ENCODE data around the gene FLT1.

The FLT1 gene

DNA sequence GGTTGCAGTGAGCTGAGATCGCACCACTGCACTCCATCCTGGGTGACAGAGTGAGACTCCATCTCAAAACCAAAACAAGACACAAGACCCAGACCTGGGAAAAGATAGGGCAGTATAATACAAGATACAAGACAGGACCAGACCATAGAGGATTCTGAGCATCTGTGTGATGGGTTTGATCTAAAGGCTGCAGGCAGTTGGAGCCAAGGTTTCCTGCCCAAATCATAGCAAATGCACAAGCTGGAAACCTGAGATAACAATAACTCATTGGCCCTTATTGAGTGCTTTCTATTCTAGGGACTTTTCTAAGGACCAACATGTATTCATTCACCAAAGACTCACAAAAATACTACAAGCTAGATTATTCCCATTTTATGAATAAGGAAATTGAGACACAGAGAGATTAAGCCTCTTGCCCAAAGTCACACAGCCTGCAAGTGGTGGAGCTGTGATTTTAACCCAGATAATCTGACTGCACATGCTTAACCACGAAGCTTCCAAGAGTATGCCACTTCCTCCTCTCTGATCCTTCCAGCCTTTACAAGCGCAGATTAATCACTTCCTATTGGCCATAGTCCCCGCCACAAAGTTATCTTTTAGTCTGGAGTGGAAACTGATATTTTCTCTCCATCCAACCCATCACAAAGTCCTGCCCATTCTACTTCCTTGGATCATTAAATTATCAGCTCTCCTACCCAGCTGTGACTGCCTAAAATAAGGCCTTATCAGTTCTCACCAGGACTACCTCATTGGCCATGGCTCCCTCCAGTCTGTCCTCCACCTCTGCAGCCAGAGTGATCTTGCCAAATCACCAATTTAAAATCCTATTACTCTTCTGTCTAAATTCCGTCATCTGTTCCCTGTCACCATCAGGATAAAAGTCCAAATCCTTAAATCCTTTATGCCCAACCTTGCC is 147.2 kb downstream of the FLT1 start:
- DNase-seq (ENCODE audit: low read depth, low spot score): no peak

DNA sequence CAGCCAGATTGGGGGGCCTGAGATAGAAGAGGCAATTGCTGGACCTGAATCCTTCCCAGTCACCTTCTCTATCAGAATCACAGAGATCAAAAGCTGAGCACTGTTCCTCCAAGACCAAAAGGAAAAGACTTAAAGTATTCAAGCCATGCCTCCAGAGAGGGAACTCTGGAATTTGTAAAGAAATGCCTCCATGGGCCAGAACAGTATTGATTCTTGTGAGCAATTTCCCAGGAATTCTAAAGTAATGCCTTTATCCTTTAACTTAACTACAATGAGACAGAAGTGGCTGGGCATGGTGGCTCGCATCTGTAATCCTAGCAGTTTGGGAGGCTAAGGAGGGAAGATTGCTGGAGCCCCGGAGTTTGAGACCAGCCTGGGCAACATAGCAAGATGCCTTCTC is 148.8 kb downstream of the FLT1 start:
- DNase-seq (ENCODE audit: low read depth, low spot score): no peak

DNA sequence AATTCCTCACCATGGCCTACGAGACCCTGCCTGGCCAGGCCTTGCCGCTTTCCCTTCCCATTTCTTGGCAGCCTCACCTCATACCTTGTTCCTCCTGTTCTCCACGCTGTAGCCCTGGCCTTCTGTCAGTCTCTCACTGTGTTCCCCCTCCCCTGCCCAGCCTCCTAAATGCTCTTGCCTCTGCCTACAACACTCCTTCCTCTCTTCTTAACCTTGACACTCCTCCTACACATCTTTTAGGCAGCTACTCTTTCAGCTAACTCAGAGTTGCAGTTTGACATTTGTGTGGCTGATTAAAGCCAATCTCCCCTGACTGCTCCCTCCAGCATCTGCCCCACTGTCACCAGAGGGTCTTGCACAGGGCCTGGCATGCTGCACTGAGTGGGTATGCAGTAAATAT is 150.8 kb downstream of the FLT1 start:
- DNase-seq (ENCODE audit: low read depth, low spot score): no peak

DNA sequence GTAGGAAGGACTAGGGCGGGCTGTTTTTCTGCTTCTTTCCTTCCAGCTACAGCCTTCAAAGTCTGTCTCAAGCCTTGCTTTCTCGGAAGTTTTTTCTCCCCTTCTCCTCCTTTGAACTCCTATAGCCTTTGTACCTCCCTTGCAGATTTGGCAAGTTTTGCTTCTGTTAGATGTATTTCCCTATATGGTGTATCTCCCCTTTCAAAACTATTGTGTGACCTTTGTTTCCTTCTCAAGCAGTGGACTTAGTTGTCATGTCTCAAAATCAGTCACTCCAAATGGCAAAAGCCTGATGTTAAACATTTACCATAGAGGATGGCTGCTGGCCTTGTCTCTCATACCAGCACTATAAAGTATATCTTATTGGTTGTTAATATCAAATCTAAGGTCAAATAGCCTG is 152.7 kb downstream of the FLT1 start:
- no peak for DNase-seq (ENCODE audit: low read depth, low spot score)

DNA sequence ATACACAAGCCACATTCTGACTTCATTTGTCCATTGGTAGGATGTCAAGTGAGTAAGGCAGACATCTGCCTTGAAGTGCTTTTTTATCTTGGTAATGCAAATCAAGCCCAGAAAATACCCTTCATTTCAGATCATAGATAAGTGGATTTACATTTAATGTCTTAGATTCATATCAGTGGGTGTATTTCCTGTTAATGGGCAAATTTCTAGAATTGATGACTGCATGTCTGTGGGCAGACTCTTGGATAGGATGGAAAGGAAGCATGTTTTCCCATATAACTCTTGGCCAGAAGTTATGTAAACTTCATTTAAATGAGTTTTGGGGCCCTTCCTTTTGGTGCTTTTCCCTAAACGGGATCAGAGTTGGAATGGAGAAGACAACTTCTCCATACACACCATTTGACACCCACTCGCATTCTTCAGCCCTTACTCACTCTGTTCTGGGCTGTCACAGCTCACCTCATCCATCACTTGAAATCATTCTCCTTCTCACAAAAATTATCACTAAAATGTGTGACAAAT is 154.6 kb downstream of the FLT1 start:
- DNase-seq (ENCODE audit: low read depth, low spot score): no peak

DNA sequence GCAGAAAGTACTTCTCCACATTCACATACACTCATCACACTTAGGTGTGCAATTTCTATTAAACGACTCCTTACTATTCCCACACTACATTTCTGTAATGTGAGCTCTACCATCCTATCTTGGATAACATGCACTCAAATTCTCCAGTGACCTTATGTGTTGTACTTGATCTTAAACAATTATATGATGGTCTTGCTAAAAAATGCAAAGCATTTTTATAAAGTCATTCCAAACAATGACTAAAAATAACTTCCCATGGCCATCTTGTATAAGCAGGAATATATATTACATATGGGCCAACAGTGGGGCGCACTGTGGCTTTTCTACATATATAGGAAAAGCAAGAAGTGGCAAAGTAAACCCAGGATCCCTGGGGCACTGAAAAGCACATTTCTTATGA is 155.5 kb downstream of the FLT1 start:
- DNase-seq (ENCODE audit: low read depth, low spot score): no peak

DNA sequence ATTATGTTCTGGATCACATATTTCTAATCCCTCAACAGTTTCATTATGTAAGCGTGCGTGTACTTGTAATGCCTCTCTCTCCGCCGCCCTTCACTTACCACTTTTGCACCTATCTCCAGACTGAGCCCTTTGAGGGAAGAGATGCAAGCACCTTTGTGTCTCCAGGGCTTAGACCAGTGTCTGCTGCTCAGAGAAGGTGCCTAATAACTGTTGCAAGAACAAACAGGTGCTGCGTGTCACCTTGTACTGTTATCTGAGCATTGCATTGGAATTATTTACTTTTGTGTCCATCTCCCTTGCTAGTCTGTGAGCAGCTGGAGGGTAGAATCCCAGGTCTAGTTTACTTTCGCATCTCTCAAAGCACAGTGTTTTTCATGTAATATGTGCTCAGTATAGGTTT is 156.2 kb downstream of the FLT1 start:
- no peak for DNase-seq (ENCODE audit: low read depth, low spot score)

DNA sequence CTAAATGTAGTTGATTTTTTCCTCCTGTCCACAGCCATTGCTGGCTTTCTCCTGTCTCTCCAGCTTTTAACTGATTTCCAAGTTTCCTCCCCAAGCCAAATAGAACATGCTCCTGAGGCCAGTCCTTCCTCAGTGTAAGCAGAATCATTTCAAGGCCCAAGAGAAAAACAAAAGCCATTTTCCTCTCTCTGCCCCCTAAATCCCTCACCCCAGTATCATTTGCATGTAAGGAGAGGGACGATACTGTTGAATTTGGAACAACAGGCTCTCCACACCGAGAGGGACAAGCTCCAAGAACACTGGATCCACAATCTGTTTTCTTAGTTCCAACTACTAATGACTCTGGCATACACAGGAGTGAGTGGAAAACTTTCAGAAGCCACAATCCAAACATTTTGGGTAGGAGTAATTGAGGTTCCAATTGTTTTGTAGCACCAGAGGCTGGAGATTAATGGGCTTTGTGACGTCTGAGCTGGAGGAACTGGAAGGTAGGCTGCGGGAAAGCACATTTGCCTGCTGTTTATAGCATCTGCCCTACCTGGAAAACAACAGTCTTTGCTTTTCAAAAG is 156.8 kb downstream of the FLT1 start:
- no peak for DNase-seq (ENCODE audit: low read depth, low spot score)

DNA sequence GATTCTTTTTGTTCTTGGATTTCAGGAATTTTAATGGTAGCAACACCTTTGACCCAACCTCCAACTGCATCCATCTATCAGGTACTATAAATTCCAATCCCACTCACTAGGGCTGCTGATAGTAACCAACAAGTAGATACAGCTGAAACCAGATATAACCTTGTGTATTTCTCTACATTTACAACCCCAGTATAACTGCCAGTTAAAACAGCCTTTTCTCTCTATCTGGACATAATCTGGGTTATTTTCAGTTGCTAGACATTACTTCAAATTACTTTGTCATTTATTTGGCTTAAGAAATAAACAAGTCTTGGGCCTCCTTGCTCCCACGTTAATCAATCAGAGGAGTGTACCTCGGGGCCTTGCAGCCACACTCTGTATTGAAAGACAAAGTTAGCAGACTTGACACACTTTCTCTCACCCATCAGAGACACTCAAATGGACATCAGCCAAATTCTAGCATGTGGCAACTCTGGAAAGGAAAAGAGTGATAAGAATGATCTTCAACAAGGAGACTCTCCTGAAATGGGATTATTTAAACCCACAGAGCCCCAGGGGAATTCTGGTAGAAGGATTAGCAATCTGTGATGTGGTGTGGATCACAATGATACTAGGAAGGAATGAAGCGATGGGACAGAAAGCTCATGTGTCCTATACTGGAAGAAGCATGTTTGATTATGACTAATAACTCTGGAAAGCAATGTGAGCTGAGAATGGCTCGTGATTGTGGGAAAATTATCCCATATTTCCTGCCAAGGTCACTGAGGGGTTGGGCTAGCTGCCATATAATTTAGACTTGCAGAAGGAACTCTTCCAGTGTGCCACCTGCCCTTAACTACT is 157.5 kb downstream of the FLT1 start:
- DNase-seq (ENCODE audit: low read depth, low spot score): no peak

DNA sequence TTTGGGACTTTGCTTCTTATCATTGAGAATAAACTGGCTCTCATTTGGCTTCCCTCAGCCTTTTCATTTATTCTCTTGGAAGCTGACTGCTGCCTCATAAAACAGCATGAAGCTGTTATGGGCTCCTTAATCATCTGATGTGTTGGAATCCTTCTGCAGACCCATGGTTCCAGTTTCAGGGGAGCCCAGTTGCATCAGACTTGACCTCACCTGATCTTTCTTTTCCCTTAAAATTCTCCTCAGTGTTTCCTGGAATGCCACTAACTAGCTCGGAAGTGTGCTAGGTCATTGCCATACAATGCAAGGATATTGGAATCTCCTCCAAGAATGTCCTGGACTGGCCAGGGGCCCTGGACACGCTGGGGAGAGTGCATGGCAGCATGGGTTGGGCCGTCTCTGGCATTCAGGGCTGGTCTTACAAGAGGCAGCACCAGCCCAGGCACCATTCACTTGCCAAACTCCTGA is 158.7 kb downstream of the FLT1 start:
- no peak for DNase-seq (ENCODE audit: low read depth, low spot score)

DNA sequence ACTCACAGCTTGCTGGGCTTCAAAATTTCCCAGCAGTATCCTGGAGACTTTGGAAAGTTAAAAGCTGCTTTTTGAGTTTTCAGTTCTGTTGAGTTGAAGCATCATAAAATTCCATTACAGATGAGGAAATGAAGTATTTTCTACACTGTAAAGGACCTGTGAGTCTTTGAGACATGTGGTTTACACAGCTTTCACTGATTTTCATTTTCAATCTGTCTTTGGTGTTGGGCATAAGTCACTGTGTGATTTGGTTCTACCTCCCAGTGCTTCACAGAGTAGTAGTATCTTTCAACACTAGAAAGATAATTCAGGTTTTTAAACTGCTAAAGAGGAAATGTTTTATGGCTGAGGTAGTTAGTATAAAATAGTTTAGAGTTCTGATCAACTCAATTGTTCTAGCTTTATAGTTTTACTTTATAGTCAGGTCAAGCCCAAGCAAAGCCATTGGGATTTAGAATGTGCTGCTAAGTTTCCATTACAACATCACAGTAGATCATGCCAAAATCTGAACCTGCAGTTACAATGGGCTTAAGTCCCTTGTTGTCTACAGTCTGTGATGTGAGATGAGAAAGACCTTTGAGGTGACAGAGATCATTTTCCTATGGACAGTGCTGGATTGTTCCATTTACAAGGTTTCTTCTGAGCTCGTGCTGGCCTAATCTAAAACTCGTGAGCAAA is 161.6 kb downstream of the FLT1 start:
- DNase-seq (ENCODE audit: low read depth, low spot score): no peak

DNA sequence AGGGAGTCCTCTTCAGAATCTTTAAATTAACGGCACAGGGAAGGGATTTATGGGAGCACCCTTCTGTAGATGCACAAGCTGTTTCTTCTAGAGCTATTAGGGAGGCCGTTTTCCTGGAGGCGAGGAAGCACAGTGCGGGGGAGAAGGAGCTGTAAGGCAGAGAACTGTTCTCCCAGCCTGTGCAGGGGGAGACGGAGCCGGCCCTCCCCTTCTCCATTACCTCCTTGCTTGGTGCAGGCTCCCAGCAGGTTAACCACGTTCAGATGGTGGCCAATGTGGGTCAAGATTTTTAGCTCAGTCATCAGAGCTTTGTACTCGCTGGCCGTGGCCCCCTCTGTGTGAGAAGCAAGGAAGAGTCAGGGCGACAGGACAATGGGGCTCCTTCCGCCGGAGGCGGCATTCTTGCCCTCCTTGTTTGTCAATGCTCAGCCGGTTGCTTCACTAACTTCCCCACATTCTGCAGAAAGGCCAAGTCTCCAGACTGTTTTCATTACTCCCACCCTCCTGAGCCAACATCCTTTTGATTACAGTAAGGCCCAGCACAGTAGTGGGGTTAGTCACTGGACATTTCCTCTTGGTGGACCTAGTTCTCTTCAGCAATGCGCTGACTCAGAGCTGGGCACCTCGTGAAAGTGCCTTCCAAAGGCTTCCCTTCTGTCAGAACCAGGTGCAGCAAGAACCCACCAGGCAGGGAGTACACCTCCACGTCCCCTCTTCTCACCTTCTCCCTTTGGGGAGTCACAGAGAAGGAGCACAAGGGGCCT is 165.4 kb downstream of the FLT1 start:
- no peak for DNase-seq (ENCODE audit: low read depth, low spot score)

DNA sequence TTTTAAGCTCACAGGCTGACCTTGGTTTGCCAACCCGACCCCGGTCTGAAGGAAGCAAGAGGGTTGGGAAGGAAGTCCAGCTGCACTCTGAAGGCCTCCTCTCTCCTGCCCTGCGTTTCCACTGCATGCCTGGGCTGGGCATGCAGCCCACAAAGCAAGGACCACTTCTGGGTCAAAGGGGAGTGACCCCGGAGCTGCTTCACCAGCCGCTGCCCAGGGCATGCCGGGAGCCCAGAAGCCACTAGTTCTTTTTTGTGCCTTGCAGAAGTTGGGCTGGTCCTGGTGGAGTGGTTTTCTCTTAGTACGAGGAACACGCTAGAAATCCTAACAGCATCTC is 166.7 kb downstream of the FLT1 start:
- no peak for DNase-seq (ENCODE audit: low read depth, low spot score)

DNA sequence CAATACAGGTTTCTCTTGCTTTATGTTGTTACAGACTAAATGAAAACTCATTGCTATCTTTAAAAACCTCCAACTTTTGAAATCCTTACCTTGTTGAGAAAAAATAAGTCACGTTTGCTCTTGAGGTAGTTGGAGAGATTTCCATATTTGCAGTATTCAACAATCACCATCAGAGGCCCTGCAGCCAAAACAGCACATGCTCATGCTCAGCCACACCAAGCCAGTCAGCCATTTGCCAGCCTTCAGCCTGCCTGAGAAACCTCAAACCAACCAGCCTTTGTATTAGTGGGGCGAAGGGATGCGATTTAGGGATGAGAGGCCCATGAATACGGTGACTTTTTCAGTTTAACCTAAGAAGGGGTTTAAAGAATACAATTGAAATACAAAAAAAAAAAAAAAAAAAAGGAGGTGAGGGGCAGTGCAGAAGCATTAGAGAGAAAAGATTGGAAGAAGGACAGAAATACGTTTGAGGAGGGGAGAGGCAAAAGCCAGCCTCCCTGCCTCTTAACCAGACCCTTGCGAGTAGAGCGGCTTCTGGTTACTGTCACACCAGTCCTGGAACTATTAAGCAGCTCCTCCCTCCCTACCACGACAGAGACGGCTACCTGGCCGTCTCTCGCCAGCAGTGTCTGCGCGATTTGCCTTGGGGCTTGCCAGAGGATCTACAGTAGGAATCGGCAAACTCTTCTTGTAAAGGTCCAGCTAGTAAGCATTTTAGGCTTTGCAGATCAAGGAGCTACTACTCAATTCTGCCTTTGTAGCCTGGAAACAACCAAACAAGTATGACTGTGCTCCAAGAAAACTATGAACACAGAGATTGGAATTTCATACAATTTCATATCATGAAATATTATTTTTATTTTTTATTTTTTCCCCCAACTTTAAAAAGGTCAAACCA is 167.3 kb downstream of the FLT1 start:
- DNase-seq (ENCODE audit: low read depth, low spot score): no peak

DNA sequence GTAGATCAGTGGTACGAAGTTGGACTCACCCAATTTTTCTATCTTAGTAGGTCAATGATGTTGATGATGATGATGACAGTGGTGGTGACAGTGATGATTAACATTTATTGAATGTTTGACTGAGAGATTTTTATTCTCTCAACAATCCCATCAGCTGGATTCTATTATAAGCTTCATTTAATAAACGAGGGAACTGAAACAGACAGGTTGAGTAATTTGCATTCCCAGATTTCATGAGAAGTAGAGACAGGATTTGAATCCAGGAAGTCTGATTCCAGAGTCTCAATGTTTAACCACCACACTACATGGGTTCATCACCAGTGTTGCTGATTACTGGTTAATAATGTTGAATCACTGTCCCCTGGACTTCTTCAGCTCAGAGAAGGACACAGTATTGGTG is 168.9 kb downstream of the FLT1 start:
- no peak for DNase-seq (ENCODE audit: low read depth, low spot score)

DNA sequence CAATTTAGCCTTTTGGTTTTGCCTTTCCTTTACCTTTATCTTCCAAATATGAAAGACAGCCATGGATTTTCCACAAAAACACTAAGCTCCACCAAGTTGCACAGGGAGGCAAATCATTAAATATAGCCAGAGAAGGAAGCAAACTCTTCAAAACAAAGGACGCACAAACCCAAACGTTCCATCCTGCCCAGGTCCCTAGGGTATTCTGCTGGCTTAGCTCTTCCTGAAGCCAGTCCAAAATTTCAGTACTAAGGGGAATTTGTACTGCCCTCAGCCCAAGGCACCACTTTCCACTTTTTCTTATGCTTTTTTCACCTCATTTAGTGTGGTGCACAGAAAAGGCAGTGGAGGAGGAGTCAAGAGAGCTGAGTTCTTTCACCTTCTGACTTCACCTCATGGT is 169.9 kb downstream of the FLT1 start:
- DNase-seq (ENCODE audit: low read depth, low spot score): no peak

DNA sequence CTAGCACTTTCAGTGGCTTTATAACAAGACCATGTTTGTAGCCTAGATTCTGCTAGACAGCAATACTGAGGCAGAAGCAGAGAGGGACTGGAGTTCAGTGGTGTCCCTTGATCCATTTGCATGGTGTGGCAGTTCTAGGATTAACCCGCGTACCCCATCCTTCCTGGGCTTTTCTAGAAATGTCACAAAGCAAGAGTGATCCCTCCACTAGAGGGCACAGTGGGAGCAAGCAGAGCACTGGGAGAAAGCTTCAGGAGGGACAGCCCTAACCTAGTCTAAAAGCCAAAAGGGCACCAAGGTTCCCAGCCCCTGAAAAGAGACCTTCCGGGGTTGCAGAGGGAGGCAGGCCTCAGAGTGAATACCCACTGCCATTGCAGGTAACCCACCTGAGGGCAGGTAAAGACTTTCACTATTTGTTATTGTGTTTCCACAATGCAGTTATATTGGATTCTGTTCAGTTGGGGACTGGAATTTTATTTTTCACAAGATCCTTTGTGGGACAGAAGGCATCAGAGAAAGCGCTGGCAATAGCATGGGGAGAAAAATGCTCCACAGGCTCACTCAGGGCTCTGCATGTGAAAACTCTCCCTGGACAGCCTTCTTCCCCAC is 170.6 kb downstream of the FLT1 start:
- peak; percentile 38 for DNase-seq (ENCODE audit: low read depth, low spot score)

DNA sequence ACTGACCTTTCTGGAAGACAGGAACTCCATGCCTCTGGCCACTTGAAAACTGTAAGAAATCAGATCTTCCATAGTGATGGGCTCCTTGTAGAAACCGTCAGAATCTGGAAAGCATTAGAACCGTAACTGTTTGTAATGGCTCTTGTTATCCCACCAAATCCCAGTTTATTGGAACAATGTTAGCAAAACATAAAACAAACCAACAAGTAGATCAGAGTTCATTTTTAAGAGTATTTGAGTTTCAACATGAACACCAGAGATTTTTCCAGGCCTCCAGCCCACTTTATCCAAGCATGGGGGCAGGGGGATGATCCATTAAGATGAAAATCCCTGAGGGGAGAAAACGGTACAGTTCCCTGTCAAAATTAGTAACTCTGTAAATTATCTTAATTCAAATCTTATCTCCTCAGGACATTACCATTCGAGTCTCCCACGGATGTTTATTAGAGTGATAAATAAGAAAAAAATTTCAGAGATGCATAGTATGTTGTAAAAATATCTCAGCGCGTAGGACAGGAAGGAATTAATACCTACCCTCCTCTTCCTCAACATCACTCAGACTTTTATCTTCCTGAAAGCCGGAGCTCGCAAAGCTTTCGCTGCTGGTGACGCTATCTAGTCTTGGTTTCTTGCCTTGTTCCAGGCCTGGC is 172.5 kb downstream of the FLT1 start:
- no peak for DNase-seq (ENCODE audit: low read depth, low spot score)

DNA sequence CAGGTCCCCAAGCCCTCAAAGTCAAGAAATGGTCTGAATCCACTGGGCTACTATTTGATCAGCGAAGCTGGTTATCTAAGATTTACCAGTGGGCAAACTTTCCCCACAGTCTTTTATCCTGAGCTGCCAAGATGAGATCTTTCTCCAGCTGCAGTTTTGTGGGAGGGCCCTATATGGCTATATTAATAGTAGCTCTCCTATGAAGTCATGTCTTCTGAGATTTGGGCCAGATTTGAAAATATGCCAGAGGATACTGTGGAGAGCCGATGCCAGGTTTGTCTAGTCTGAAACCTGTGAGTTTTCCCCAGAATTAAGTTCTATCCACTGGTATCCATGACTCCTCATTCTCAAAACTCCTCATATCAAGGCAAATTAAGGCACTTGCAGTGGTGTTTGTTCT is 173.2 kb downstream of the FLT1 start:
- no peak for DNase-seq (ENCODE audit: low read depth, low spot score)

All from iPS DF 19.7 (cell line).